HEK293T (cell line): ENCODE data around the gene CAPZB.

Source experiments
- CTCF ChIA-PET: fragments of 350-600 bp; formaldehyde crosslinking; extraction: SDS; loops from one replicate; lab custom pipeline; 2021; ENCODE audit warnings: antibody characterized with exemption, inconsistent platforms; lab: Yijun Ruan, JAX
- POLR2A ChIA-PET: fragments of 350-600 bp; formaldehyde crosslinking; extraction: SDS; loops from one replicate; lab custom pipeline; 2020; ENCODE audit warnings: antibody characterized with exemption, inconsistent platforms; lab: Yijun Ruan, JAX
- DNase-seq: peaks from one replicate; pipeline ENCODE4 v3.0.0; 2012; ENCODE audit warnings: mixed read lengths; ENCODE audit errors: extremely low spot score
- ARNT ChIP-seq: fragments of 450-650 bp; IDR thresholded peaks from 2 replicates; pipeline ENCODE4 v1.6.1; 2017; ENCODE audit warnings: mild to moderate bottlenecking
- BHLHE40 ChIP-seq: fragments of 450-650 bp; IDR thresholded peaks from 2 replicates; pipeline ENCODE4 v1.6.1; 2016; ENCODE audit warnings: mild to moderate bottlenecking, moderate library complexity, borderline replicate concordance
- CTBP1 ChIP-seq: fragments of 450-650 bp; IDR thresholded peaks from 2 replicates; pipeline ENCODE4 v1.6.1; 2016; ENCODE audit warnings: borderline replicate concordance
- ELF4 ChIP-seq: fragments of 450-650 bp; IDR thresholded peaks from 2 replicates; pipeline ENCODE4 v1.6.1; 2017; ENCODE audit warnings: antibody characterized with exemption
- FOXA1 ChIP-seq: fragments of 450-650 bp; IDR thresholded peaks from 2 replicates; pipeline ENCODE4 v1.6.1; 2016; ENCODE audit warnings: mild to moderate bottlenecking
- FOXK2 ChIP-seq: fragments of 450-650 bp; IDR thresholded peaks from 2 replicates; pipeline ENCODE4 v1.6.1; 2016; ENCODE audit warnings: mild to moderate bottlenecking
- FOXM1 ChIP-seq: fragments of 450-650 bp; IDR thresholded peaks from 2 replicates; pipeline ENCODE4 v1.6.1; 2017; ENCODE audit warnings: mild to moderate bottlenecking, borderline replicate concordance
- HDGF ChIP-seq: fragments of 450-650 bp; IDR thresholded peaks from 2 replicates; pipeline ENCODE4 v1.6.1; 2017; ENCODE audit warnings: antibody characterized with exemption, borderline replicate concordance
- L3MBTL2 ChIP-seq: fragments of 450-650 bp; conservative IDR thresholded peaks from 2 replicates; pipeline ENCODE4 v1.6.1; 2016; ENCODE audit warnings: mild to moderate bottlenecking
- LEF1 ChIP-seq: fragments of 450-650 bp; IDR thresholded peaks from 2 replicates; pipeline ENCODE4 v1.6.1; 2017; ENCODE audit warnings: mild to moderate bottlenecking, borderline replicate concordance
- NFRKB ChIP-seq: fragments of 450-650 bp; IDR thresholded peaks from 2 replicates; pipeline ENCODE4 v1.6.1; 2016; ENCODE audit warnings: mild to moderate bottlenecking, moderate library complexity
- PKNOX1 ChIP-seq: fragments of 450-650 bp; IDR thresholded peaks from 2 replicates; pipeline ENCODE4 v1.6.1; 2016
- SP1 ChIP-seq: fragments of 450-650 bp; IDR thresholded peaks from 2 replicates; pipeline ENCODE4 v1.6.1; 2017
- SUZ12 ChIP-seq: fragments of 450-650 bp; IDR thresholded peaks from 2 replicates; pipeline ENCODE4 v1.6.1; 2016; ENCODE audit warnings: mild to moderate bottlenecking
- TARDBP ChIP-seq: fragments of 450-650 bp; IDR thresholded peaks from 2 replicates; pipeline ENCODE4 v1.6.1; 2016
- ZNF384 ChIP-seq: fragments of 450-650 bp; IDR thresholded peaks from 2 replicates; pipeline ENCODE4 v1.6.1; 2016

The CAPZB gene

GRCh38 chr1:19313961-19314882 lies 171.1 kb downstream of the CAPZB start:
- no peak for DNase-seq
- ChIA-PET POLR2A (no interaction called here), CTCF (no interaction called here)
- TF ChIP-seq ELF4 (no peak), FOXK2 (no peak), FOXA1 (no peak), ZNF384 (no peak), TARDBP (no peak), L3MBTL2 (no peak), CTBP1 (no peak), ARNT (no peak), SUZ12 (no peak), PKNOX1 (no peak)

DNA sequence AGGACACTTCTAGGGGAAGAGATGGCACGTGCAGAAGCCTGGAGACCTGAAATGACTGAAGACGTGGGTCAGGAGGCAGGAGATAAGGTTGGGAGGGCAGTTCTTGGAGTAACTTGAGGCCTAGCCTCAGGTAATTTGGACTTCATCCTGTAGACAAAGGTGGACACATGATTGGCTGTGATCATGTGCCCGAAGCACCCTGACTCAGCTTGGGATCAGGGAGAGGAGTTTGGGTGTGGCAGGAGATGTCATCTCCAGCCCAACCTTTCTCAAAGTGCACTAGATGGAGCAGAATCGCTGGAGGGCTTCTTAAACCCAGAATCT lies 171.7 kb downstream of the CAPZB start:
- ChIA-PET CTCF (no interaction called here), POLR2A (interaction anchor here (1.9 kb wide), 1 partner anchor 18 kb away, joined by 5 read pairs; no protein-coding TSS in a partner anchor)
- no peak for TF ChIP-seq CTBP1
- TF ChIP-seq FOXK2 = no peak
- no peak for TF ChIP-seq PKNOX1
- TF ChIP-seq ZNF384 = no peak
- no peak for DNase-seq

GRCh38 chr1:19312782-19313635 lies 172.3 kb downstream of the CAPZB start:
- TF ChIP-seq L3MBTL2 = peak; percentile 41; the same call in 1 of the 2 replicates
- TF ChIP-seq PKNOX1 = no peak
- DNase-seq = peak; percentile 36
- ChIA-PET CTCF (interaction anchor here (0.7 kb wide), 1 partner anchor 346 kb away, joined by 3 read pairs; no protein-coding TSS in a partner anchor), POLR2A (interaction anchor here (1.0 to 2.6 kb wide), 4 partner anchors 10 to 44 kb away, joined by 3 to 12 read pairs (median 6); no protein-coding TSS in a partner anchor)

GRCh38 chr1:19311931-19312781 lies 173.2 kb downstream of the CAPZB start, which contains the start of the genes AKR7A2 and SLC66A1:
AKR7A2 (minus strand) TSS chr1:19312144; CDS start chr1:19312124, 20 bp downstream.
SLC66A1 (plus strand) TSS chr1:19312326; CDS start chr1:19317678, 5,352 bp downstream.
- ChIA-PET CTCF (interaction anchor here (0.7 kb wide), 1 partner anchor 347 kb away, joined by 3 read pairs; no protein-coding TSS in a partner anchor), POLR2A (interaction anchor here (1.0 to 2.6 kb wide), 4 partner anchors 10 to 43 kb away, joined by 3 to 12 read pairs (median 6); no protein-coding TSS in a partner anchor)
- peak; percentile 99 for DNase-seq
- 0 out of 2 replicates have a peak, but pooled peaks have one; percentile 15 for TF ChIP-seq FOXM1
- no peak for TF ChIP-seq BHLHE40
- peak; percentile 54; the same call in 1 of the 2 replicates for TF ChIP-seq LEF1
- TF ChIP-seq L3MBTL2 = peak; percentile 68

DNA sequence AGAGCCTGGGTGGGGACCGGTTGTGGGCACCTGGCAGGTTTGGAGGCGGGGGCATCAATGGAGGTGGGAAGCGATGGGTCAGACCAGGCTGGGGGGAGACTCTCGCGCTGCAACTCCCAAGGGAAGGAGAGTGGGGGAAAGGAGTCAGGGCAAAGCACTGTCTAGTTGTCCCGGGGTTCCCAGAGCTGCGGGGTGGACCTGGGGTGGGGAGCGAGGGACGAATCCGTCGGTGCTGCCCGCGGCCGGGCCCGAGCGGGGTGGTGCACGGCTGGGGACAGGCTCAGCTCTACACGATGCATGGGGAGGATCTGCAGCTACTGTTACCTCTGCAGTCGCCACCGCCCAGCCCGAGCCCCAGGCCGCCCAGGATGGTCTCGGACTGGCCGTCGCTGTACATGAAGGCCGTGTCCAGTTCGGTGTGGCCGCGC lies 173.8 kb downstream of the CAPZB start:
- CTCF ChIA-PET = no interaction called here
- POLR2A ChIA-PET = interaction anchor here (1.0 to 2.6 kb wide), 4 partner anchors 11 to 42 kb away, joined by 3 to 12 read pairs (median 6); no protein-coding TSS in a partner anchor
- DNase-seq = peak; percentile 15
- no peak for TF ChIP-seq NFRKB
- TF ChIP-seq SUZ12 = no peak
- no peak for TF ChIP-seq FOXA1
- TF ChIP-seq CTBP1 = no peak
- TF ChIP-seq HDGF = no peak
- no peak for TF ChIP-seq SP1
